GM04503 (cell line): ENCODE results near the gene XIRP1.
"Not testable (repeated sequence)": the region's sequence is repeated elsewhere in the genome, so short reads cannot be mapped to it uniquely, and the experiment has no call there.

Experiments
- DNase-seq: peaks from one replicate; pipeline ENCODE4 v3.0.0-alpha.2; 2012; ENCODE audit warnings: low read depth

The XIRP1 gene

GRCh38 chr3:39185959-39186691, 6.3 kb downstream of the XIRP1 start:
- DNase-seq = no peak

- DNase-seq = no peak
These were observed 7.0 kb downstream of the XIRP1 start for GRCh38 chr3:39185326-39185958.

- DNase-seq = no peak
These were observed 7.5 kb downstream of the XIRP1 start for GRCh38 chr3:39184968-39185285.

- DNase-seq = no peak
These were observed 8.1 kb downstream of the XIRP1 start for GRCh38 chr3:39184081-39184967.

GRCh38 chr3:39183211-39184080, 8.9 kb downstream of the XIRP1 start:
- no peak for DNase-seq

- DNase-seq = no peak
These were observed 10.7 kb downstream of the XIRP1 start for GRCh38 chr3:39181408-39182335.

GRCh38 chr3:39180546-39181346, 11.6 kb downstream of the XIRP1 start:
- no peak for DNase-seq

GRCh38 chr3:39180183-39180545, 12.2 kb downstream of the XIRP1 start:
- DNase-seq = no peak

GRCh38 chr3:39178553-39178952, 13.8 kb downstream of the XIRP1 start:
- no peak for DNase-seq

GRCh38 chr3:39177708-39178332, 14.6 kb downstream of the XIRP1 start:
- DNase-seq = peak; percentile 67

- DNase-seq = no peak
These were observed 16.2 kb downstream of the XIRP1 start for GRCh38 chr3:39176025-39176714.

GRCh38 chr3:39173318-39174125, 18.9 kb downstream of the XIRP1 start:
- no peak for DNase-seq

GRCh38 chr3:39171860-39172259, 20.5 kb downstream of the XIRP1 start:
- DNase-seq = no peak

GRCh38 chr3:39170877-39171276, 21.5 kb downstream of the XIRP1 start:
- not testable (repeated sequence) for DNase-seq

- DNase-seq = no peak
These were observed 21.9 kb downstream of the XIRP1 start for GRCh38 chr3:39170461-39170860.

GRCh38 chr3:39169712-39170111, 22.7 kb downstream of the XIRP1 start:
- DNase-seq = no peak

GRCh38 chr3:39168156-39168780, 24.1 kb downstream of the XIRP1 start:
- DNase-seq = no peak
